Omental fat pad (tissue), 4 donors: Measurements from ENCODE around the gene ACSL6. TPM values are rescaled to one million over a fixed set of nuclear protein-coding genes. Genes with fewer than 3 reads are reported as not detected.

ENCODE experiments used
- ATAC-seq: fragments of 150-250 bp; one replicate; pipeline ENCODE4 v1.9.1; 2016; ENCODE audit warnings: mild to moderate bottlenecking, moderate library complexity; ENCODE audit not compliant: low FRiP score
- DNase-seq: peaks from one replicate; pipeline ENCODE4 v3.0.0-alpha.2; 2019; ENCODE audit warnings: low spot score
- CTCF ChIP-seq, 3 donors: fragments of 450-650 bp; IDR thresholded peaks; one replicate each; pipeline ENCODE4 v1.5.1; 2016 to 2017; ENCODE audit warnings: antibody characterized with exemption in 3 of 3, mild to moderate bottlenecking in 3 of 3, moderate library complexity in 2 of 3
- total RNA-seq, 4 donors: library from RNA; depleted of rRNA; stranded (reverse); fragments of >200 nt; gene quantifications; one replicate each; pipeline ENCODE4 v1.1.0, GENCODE V29; 2016

The ACSL6 gene
- total RNA-seq, 4 donors from 2014 or later: 0.75 to 1.4 (median 1.0) TPM; not detected in 1

DNA sequence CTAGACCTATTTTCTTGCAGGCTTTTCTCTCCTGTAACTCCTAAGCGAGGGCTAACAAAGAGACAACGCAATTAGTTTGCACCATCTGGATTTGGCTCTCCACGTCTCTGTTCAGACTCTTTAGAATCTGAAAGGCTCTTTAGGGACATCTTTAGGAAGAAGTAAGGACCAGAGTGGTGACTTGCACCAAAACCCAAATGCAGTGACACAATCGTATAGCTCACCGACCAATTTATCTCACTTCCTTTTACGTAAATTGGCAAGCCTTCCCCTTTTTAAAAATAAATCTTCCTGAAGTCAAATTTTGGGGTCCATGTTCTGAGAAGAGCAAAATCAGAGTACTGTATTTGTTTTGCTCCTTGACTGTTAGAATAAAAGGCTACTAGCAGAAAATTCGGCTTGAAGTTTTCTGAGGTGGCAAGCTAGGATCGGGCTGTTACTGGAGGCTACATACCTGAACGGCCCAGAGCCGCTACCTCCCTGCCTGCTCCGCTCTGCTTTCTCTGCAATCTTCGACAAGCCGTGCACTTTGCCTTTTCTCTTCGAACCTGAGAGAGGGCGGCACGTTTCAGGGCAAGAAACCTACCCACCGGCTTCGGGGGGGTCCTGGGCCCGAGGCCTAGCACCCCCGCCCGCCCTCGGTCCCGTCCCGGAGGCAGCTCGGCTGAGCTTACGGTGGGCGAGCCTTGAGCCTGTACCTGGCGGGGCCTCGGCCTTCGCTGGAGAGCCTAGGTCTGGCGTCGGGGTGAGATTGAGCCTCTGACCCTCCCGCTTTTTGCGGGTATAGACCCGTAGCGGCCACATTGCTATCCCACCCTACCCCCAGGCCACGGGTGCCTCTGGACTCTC, 66.5 kb downstream of the ACSL6 start:
- ATAC-seq: no peak

GRCh38 chr5:131943916-131944315, 67.5 kb downstream of the ACSL6 start:
- ATAC-seq (no peak), DNase-seq (no peak)
- TF ChIP-seq CTCF (IDR thresholded peaks at IDR 0.05): no peak

More for the DNA sequence above, 66.5 kb downstream of the ACSL6 start:
- DNase-seq: no peak
- TF ChIP-seq CTCF (IDR thresholded peaks at IDR 0.05): no peak

GRCh38 chr5:131942016-131942415, 69.4 kb downstream of the ACSL6 start:
- DNase-seq (no peak), ATAC-seq (no peak)
- no peak for TF ChIP-seq CTCF (IDR thresholded peaks at IDR 0.05)

DNA sequence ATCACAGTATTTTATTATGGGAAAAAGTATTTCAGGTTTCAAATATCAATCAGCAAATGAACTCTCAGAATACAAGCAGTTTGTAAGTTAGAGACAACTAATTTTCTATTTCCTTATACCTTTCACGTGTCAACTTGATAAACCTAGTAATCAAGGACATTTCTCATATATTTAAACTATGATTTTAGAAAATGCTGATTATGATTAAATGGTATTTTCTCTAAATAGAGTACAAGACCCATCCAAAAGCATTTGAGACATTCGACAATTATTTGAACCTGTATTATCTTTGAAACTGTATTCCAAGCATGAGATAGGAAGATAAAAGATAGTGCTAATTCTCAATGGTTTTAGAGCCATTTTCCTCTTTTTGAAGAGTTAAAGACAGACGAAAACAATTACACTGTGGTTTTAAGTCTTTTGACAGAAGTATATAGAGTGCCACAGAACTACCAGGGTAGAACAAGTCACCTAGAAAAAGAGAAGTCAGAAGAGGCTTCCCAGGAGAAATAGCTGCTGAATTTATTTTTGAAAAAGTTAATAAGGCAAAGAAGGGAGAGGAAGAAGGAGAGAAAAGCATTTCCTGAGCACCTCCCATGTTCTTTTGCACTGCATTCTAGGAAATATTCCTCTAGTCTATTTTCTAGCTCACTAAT, 71.6 kb downstream of the ACSL6 start:
- ATAC-seq (no peak), DNase-seq (no peak)

GRCh38 chr5:131932235-131932634, 79.2 kb downstream of the ACSL6 start:
- no peak for TF ChIP-seq CTCF (IDR thresholded peaks at IDR 0.05)
- DNase-seq (no peak), ATAC-seq (no peak)

More for the DNA sequence above, 71.6 kb downstream of the ACSL6 start:
- no peak for TF ChIP-seq CTCF (IDR thresholded peaks at IDR 0.05)

- TF ChIP-seq CTCF (IDR thresholded peaks at IDR 0.05): no peak
- ATAC-seq: no peak
- DNase-seq: no peak
These were observed 82.5 kb downstream of the ACSL6 start for GRCh38 chr5:131928957-131929356.
